GM21619 (cell line): ENCODE data around the gene CDC42EP3.
A peak's percentile ranks its signal among the peaks of the same experiment; 100 is the strongest.

Experiments
- ATAC-seq: cut with Tn5 transposase; IDR thresholded peaks from one replicate; pipeline ENCODE4 v1.9.1; 2021; ENCODE audit not compliant: unreplicated experiment

The CDC42EP3 gene

DNA sequence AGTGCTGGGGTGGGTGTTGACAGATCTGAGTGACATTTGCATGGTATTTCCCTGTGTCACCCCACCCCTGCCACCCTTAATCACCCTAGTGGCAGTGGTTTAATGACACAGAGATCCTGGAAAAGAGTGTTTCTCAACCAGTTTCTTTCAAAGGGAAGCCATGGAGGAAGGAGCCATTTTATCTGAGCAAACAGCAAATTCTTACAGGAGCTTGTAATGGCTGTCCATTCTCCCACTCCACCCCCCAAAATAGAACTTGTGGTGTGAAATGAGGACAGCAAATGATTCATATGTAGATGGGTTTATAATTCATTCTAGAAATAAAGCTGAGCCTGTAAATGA lies 51.5 kb downstream of the CDC42EP3 start:
- ATAC-seq = no peak

DNA sequence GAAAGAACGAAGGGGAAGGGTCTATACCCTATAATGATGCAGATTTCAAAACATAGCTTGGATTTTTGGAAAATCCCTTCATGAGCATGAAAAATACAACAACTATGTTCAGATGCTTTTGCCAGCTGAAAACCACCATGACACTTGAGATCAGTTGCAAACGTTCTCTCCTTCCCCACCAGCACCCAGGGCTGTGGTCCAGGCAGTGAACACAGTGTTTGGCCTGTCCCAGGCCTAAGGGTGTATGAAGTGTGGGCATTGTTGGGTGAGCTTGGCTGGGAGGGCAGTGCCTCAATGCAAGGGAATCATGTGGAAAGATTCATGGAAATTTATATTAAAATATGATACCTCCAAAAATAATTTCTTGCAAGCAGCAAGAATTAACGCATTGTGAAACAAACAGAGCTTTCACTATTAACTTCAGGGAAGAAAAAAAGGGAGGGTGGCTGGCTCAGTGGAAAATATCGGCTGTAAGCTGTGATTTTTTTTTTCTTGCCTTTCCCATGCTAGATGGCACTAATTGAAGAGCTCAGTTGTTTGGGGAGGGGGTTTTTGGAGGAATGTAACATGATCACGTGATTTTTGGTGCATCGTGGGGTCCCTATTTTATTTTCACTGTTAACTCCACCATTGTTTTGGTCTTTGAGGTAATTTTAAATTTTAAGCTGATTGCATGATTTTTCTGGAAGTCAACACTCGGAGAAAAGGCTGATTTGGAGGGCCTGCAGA lies 52.0 kb downstream of the CDC42EP3 start:
- no peak for ATAC-seq

DNA sequence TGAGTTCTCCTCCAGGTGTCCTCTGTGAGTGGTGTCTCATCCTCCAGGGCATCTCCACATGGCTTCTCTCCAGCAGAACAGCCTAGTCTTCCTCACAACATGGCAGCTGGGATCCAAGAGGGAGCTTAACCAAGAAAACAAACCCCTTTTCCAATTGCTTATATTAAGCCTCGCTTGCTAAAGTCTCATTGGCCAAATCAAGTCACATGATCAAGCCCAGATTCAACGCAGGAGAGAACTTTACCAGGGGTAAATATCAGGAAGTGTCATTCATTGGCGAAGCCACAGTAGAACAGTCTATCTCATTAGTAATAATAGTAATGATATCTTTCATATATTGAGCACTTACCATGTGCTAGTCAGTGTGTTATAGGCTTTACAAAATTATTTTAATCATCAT lies 53.1 kb downstream of the CDC42EP3 start:
- ATAC-seq = no peak

DNA sequence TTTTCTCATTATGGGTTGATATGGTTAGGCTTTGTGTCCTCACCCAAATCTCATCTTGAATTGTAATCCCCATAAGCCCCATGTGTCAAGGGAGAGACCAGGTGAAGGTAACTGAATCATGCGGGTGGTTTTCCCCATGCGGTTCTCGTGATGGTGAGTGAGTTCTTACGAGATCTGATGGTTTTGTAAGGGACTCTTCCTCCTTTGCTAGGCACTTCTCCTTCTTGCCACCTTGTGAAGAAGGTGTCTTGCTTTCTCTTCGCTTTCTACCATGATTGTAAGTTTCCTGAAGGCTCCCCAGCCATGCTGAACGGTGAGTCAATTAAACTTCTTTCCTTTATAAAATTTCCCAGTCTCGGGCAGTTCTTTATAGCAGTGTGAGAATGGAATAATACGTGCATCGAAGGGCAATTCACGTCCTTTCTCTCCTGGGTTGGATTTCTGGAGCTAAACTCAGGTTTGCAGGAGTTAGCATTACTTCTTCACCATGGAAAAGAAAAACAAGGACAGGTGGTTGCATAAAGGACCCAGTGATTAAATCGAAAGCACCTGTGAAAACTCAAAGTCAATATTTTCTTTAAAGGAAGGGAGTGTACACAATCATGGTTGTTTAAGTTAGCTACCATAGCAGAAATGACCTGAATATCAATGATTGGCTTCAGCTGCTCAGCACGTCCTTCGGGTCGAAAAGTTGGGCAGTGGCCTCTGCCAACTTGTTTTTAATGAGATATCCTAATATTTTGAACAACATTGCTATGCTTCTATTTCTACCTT lies 54.1 kb downstream of the CDC42EP3 start:
- no peak for ATAC-seq

DNA sequence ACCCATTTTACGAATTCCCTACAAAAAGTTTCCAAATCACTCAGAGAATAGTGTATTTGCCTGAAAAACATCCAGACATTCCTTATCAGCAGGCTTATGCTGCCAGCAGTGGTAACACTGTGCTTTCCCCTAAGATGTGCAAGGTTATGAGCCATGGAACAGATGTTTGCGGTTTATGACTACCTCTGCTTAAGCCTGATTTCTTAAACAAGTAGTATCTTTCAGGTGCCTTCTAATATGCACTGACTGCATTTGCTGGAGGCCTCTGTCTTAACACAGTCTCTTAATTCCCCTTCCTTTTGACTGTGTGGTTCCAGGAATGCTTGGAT lies 54.8 kb downstream of the CDC42EP3 start:
- ATAC-seq = no peak

DNA sequence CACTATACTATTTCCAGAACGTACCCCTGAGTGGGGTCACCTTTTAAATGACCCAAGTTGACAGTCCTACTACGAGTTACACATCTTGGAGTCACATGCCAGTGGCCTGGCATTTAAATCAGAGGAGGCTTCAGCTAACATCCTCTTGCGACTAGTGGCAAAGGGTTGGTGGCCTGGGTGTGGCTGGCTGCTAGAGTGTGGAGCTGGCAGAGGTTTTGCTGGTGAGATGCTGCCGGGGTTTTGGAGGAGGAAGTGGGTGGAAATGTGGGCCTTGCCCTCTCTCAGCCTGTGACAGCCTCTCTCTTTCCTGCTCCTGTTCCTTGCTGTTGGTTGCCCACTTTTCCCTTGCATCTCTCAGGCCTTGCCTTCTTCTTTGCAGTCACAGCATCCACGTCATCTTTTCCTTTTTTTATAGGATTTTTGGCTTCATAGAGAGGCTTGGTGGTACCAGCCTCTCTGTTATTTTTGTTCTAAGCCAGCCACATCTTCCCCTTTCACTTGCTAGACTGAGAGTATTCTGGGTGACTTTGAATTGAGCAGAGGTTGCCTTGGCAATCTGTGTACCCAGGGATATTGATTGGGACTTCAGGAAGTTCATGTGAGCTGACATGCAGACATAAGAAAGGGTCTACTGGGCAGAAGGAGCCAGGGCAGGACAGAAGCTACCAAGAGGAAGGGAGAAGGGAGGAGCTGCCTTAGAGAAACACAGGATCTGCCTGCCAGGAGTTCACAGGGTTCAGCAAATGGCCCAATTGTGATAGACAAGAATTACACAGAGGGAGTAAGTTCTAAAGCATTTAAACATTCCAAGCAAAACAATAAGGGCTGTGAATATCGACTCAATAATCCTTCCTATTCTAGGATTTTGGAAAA lies 55.4 kb downstream of the CDC42EP3 start:
- no peak for ATAC-seq

DNA sequence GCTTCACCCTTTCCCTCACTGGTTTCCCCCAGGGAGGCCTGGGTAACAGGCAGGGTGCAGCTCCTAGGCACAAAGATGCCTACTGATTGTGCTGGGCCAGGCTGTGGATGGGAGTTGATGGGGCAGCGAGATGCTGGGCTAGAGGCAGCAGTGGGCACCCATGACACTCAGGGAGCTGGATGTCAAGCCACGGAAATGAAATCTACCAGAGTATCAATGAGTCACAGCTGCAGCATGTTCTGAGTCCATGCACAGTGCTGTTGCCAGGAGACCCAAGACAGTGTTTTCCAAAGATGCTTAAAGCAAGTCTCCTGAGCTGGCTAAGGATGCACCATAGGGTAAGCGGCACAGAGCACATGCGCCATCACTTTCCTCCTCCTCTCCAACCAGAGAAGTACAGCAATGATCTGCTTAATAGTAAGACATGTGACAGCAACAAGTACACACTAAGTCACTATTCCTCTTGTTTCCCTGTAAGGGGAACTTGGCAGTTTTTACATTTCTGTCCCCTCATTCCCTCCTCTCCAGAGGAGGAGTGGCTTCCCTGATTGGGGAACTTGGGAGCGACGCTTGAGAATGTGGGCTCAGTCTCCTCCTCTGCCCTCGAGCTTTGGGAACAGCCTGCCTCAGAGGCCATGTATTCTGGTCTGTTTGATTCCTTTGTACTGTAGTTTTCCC lies 57.2 kb downstream of the CDC42EP3 start:
- ATAC-seq = no peak

DNA sequence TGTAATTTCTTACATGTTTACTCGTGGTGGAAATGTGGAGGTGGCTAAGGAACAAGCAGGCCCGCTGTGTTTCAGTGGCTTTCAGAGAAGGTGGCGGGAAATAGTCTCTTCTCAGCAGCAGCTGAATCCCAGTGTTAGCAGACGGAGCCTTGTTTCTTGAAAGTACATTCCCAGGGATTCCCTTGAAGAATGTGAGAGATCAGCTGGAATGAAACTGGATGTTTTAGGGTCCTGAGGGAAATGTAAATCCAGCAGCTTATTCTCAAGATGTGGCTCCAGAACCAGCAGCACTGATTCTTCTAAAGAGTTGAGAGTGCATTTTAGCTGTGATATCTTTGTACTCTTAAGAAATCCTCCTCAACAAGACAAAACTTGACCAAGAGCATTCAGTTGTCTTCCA lies 59.1 kb downstream of the CDC42EP3 start:
- no peak for ATAC-seq

DNA sequence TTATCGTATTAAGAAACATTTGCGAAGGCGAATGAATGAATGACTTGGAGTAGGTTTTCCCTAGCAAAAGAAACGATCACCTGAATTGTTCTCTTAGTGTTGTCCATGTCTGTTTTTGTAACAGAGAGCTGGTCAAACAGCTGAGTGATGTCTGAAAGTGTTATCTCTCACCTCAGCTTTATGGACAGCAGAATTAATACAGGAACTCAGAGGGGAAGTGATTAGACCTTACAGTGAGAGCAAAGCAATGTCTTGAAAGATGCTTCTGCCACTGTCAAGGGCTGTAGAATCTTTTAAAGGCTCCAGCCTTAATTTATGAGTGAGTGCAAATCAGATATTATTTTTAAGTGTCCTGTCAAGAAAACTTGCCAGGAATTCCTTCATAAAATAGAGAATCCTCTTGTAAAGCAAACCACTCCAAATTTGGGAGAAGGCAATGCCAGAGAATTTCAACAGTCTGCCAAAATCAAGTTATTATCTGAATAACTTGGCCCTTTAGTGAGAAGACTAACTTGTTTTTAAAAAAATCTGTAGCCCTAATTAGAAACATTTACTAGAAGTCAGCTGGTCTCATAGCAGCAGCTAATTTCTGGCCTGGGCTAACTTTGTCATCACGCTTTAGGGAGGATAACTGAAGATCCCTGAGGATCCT lies 60.7 kb downstream of the CDC42EP3 start:
- ATAC-seq = no peak

DNA sequence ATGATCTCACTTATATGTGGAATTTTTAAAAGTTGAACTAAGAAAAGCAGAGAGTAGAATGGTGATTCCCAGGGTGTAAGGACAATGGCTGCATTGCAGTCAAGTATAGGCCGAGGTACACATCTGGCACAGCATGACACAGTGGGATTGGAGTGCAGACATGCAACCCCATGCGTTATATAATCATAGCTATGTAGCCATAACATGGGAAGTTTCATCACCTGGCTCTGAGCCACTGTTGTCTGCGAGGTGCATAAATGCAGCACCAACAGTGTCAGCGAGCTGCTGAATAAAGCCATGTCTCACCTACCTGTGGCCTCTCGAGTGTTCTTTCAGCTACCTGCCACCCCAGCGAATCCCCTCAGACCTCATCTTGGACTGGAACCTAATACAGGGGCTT lies 61.7 kb downstream of the CDC42EP3 start:
- no peak for ATAC-seq

DNA sequence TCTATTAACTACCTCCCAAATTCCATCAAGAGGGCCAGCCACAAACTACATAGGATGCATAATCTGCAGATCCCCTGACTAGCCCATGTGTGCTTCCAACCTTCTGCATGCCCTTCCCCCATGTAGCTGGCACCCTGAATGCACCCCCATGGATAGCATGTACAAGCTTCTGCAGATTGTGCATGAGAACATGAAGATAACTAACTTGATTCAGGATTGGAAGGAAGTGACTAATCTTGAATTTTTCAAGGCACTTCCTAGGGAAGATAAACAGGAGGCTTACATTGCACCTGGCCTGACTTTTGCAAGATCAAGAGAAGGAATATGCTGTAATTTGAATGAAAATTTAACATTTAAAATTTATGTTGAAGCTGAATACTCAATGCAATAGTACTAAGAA lies 66.7 kb downstream of the CDC42EP3 start:
- no peak for ATAC-seq

DNA sequence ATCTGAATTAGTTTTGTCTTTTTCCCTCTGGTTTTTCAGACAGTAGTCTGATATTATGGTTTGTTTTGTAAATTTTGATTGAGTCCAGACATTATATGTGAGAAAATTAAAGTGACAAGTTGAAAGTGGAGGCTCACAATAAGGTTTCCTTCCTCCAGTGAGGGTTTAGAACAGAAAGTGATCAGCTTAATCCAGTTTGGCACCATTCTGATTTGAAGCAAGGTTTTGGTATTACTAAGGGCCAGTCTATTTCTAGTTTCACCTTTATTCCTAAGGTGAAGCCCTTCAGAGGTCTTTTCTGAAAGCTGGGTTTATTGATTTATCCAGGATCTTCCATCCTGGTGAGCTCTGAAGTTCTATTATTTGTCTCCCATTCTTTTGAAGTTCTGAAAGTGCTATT lies 68.7 kb downstream of the CDC42EP3 start:
- ATAC-seq = no peak

DNA sequence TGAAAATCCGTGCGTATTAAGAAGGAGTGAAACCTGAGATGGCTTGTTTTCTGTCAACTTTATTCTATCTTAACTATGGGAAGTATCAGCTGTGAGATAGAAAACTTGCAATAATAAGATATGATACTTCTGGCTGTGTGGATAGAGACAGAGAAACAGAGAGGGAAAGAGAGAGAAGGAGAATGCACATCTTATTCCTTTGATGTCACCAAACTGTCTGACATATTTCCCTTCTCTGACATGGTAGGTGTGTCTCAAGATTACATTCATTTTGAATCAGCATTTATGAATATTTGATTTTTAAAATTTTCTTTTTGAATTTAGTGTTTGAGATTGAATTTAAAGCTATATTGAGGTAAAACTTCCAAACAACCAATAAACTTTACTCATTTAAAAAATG lies 69.4 kb downstream of the CDC42EP3 start:
- no peak for ATAC-seq

DNA sequence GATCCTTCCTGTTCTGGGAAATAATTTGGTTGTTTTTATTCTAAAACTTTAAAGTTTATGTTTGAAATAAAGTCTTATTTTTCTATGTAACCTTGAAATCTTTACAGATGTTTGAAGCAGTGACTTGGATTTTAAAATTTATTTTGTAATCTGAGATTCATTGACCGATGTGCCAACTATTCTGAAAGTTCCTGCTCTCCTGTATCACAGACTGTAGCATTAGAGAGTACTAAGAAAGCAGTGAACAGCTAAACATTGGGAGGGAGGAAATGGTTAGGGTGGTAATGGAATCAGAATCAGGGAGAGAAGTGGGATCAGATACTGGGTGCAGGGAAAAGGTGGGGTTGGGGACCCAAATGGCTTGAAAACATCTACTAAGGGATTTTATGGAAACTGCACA lies 69.9 kb downstream of the CDC42EP3 start:
- ATAC-seq = no peak

DNA sequence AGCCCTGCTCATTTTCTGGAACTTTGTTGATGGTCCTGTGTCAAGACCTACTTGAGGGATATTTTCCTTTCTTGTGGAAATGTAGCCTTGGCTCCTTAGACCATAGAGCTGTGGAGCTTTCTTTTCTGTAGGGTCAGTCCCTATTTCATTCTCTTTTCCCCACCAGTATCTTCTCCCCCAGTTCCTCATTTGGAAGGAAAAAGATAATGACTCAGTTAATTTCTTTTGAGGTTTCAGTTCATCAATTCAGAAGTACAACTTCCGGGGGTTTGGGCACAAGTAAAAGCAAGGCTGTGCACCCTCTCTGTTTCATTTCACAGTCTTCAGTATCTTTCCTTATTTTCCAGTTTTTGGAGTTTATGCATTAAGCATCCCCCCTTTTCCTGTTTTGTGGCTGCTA lies 70.7 kb downstream of the CDC42EP3 start:
- peak; percentile 80 for ATAC-seq

DNA sequence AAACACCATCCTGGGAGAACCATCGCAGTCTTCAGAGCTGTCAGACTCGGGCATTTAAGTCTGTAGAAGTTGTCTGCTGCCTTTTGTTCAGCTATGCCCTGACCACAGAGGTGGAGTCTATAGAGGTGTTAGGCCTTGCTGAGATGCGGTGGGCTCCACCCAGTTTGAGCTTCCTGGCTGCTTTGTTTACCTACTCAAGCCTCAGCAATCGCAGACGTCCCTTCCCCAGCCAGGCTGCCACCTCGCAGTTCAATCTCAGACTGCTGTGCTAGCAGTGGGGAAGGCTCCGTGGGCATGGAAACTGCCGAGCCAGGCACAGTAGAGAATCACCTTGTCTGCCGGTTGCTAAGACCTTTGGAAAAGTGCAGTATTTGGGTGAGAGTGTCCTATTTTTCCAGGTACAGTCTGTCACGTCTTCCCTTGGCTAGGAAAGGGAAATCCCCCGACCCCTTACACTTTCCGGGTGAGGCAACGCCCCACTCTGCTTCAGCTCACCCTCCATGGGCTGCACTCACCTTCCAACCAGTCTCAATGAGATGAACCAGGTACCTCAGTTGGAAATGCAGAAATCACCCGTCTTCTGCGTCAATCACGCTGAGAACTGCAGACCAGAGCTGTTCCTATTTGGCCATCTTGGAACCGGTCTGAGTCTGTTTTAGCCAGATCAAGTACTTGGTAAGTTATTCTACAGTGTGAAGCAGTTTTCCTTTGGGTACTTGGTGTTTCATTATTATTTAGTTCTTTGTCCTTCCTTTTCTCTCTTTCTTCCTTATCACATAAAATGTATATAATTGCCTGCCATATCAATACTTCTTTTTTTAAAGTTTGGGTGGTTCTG lies 71.5 kb downstream of the CDC42EP3 start:
- ATAC-seq = no peak

DNA sequence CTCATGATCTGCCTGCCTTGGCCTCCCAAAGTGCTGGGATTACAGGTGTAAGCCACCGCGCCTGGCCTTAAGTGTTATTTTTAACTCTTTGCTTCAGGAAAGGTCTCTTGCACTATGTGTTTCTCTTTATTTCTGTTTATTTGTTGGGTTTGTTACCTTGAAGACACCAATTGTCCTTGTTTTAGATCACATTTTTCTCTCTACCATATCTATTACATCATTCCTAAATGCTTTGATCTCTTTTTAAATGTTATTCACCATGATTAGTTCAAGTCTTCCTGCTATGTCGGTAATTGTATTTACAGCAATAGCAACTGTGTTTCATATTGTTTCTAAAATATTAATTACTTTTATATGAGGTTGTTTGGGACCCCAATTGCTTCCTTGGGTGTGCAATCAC lies 77.7 kb downstream of the CDC42EP3 start:
- no peak for ATAC-seq

DNA sequence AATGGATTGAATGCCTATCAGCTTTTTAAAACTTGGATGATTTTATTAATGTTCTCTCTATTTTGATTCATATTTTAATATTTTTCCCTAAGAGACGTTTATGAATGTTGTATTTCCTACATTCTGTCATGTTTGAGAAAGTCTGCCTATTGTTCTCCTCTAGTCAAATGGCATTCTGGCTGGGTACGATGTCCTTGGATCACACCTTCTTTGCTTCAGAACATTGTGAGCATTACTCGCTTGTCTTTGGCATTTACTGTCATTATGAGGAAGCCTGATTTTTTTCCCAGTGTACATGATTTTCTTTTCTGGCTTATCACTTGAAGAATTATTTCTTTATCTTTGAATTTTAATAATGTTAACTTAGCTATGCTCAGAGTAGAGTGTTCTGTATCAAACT lies 78.4 kb downstream of the CDC42EP3 start:
- ATAC-seq = no peak
